Muscle layer of duodenum (tissue), 2 donors: ENCODE data around the gene SPNS3.

Experiments used
- H3K27ac ChIP-seq: one replicate; pipeline ENCODE4 v1.7.0; 2013; ENCODE audit warnings: mild to moderate bottlenecking, low read length
- H3K27me3 ChIP-seq: one replicate; pipeline ENCODE4 v1.7.0; 2013; ENCODE audit warnings: low read depth, mild to moderate bottlenecking, control low read depth, low read length
- H3K36me3 ChIP-seq, 2 donors: one replicate each; pipeline ENCODE4 v1.7.0; 2013; ENCODE audit warnings: low read length in 2 of 2, control low read depth in 1 of 2, mild to moderate bottlenecking in 1 of 2; ENCODE audit not compliant: insufficient read depth in 2 of 2, control insufficient read depth in 1 of 2
- H3K4me1 ChIP-seq, 2 donors: one replicate each; pipeline ENCODE4 v1.7.0; 2013; ENCODE audit warnings: low read length in 2 of 2, mild to moderate bottlenecking in 2 of 2, control low read depth in 1 of 2, moderate library complexity in 1 of 2; ENCODE audit not compliant: insufficient read depth in 2 of 2, control insufficient read depth in 1 of 2
- H3K4me3 ChIP-seq, 2 donors: one replicate each; pipeline ENCODE4 v1.7.0; 2013; ENCODE audit warnings: low read length in 2 of 2, low read depth in 1 of 2, mild to moderate bottlenecking in 1 of 2
- H3K9me3 ChIP-seq, 2 donors: one replicate each; pipeline ENCODE4 v1.7.0; 2013; ENCODE audit warnings: low read length in 2 of 2, control low read depth in 1 of 2, mild to moderate bottlenecking in 1 of 2; ENCODE audit not compliant: control insufficient read depth in 1 of 2
- donor health status: healthy.

The SPNS3 gene

GRCh38 chr17:4507361-4508111, 73.8 kb downstream of the SPNS3 start:
- no peak overlapping the region for H3K27ac ChIP-seq
- H3K4me1 ChIP-seq = peaks cover 0 to 10% of the 10 kb centered on the region in 2 donors
- peaks cover 5% of the 10 kb centered on the region for H3K27me3 ChIP-seq
- H3K4me3 ChIP-seq = no peak overlapping the region
- H3K9me3 ChIP-seq = no peaks in the 10 kb centered on the region
- no peaks in the 10 kb centered on the region for H3K36me3 ChIP-seq

- no peak overlapping the region for H3K4me3 ChIP-seq
- H3K27ac ChIP-seq = no peak overlapping the region
- H3K36me3 ChIP-seq = no peaks in the 10 kb centered on the region
- H3K9me3 ChIP-seq = no peaks in the 10 kb centered on the region
- H3K4me1 ChIP-seq = peaks cover 0 to 10% of the 10 kb centered on the region in 2 donors
- H3K27me3 ChIP-seq = peaks cover 2% of the 10 kb centered on the region
Observed at GRCh38 chr17:4508207-4508606, 74.5 kb downstream of the SPNS3 start.

GRCh38 chr17:4509401-4509800, 75.7 kb downstream of the SPNS3 start:
- H3K4me1 ChIP-seq = peaks cover 0 to 10% of the 10 kb centered on the region in 2 donors
- no peaks in the 10 kb centered on the region for H3K27me3 ChIP-seq
- H3K36me3 ChIP-seq = no peaks in the 10 kb centered on the region
- no peaks in the 10 kb centered on the region for H3K9me3 ChIP-seq
- no peak overlapping the region for H3K4me3 ChIP-seq
- peak overlapping the region; percentile 14 for H3K27ac ChIP-seq

- Histone ChIP-seq H3K27ac (peak overlapping the region; percentile 14), H3K4me1 (peaks cover 0 to 10% of the 10 kb centered on the region in 2 donors), H3K9me3 (no peaks in the 10 kb centered on the region), H3K36me3 (no peaks in the 10 kb centered on the region), H3K27me3 (no peaks in the 10 kb centered on the region), H3K4me3 (no peak overlapping the region)
Observed at GRCh38 chr17:4509923-4510617, 76.3 kb downstream of the SPNS3 start.

- Histone ChIP-seq H3K27ac (no peak overlapping the region), H3K4me3 (no peak overlapping the region), H3K9me3 (no peaks in the 10 kb centered on the region), H3K27me3 (no peaks in the 10 kb centered on the region), H3K4me1 (peaks cover 0 to 10% of the 10 kb centered on the region in 2 donors), H3K36me3 (no peaks in the 10 kb centered on the region)
Observed at GRCh38 chr17:4510618-4510941, 76.8 kb downstream of the SPNS3 start.

- Histone ChIP-seq H3K4me1 (peaks cover 0 to 7% of the 10 kb centered on the region in 2 donors), H3K9me3 (no peaks in the 10 kb centered on the region), H3K4me3 (no peak overlapping the region), H3K27ac (no peak overlapping the region), H3K36me3 (no peaks in the 10 kb centered on the region), H3K27me3 (no peaks in the 10 kb centered on the region)
Observed at GRCh38 chr17:4511199-4511932, 77.6 kb downstream of the SPNS3 start.

GRCh38 chr17:4512156-4513112, 78.7 kb downstream of the SPNS3 start:
- Histone ChIP-seq H3K27me3 (no peaks in the 10 kb centered on the region), H3K27ac (no peak overlapping the region), H3K4me3 (no peak overlapping the region), H3K36me3 (no peaks in the 10 kb centered on the region), H3K4me1 (no peaks in the 10 kb centered on the region), H3K9me3 (no peaks in the 10 kb centered on the region)

- Histone ChIP-seq H3K4me1 (no peaks in the 10 kb centered on the region), H3K9me3 (no peaks in the 10 kb centered on the region), H3K4me3 (no peak overlapping the region), H3K27me3 (no peaks in the 10 kb centered on the region), H3K27ac (no peak overlapping the region), H3K36me3 (no peaks in the 10 kb centered on the region)
Observed at GRCh38 chr17:4513113-4514032, 79.6 kb downstream of the SPNS3 start.

GRCh38 chr17:4514206-4514605, 80.5 kb downstream of the SPNS3 start:
- H3K27ac ChIP-seq = no peak overlapping the region
- no peak overlapping the region for H3K4me3 ChIP-seq
- no peaks in the 10 kb centered on the region for H3K9me3 ChIP-seq
- no peaks in the 10 kb centered on the region for H3K36me3 ChIP-seq
- H3K27me3 ChIP-seq = no peaks in the 10 kb centered on the region
- no peaks in the 10 kb centered on the region for H3K4me1 ChIP-seq

GRCh38 chr17:4514779-4515178, 81.0 kb downstream of the SPNS3 start:
- Histone ChIP-seq H3K4me3 (no peak overlapping the region), H3K27me3 (no peaks in the 10 kb centered on the region), H3K36me3 (no peaks in the 10 kb centered on the region), H3K27ac (no peak overlapping the region), H3K9me3 (no peaks in the 10 kb centered on the region), H3K4me1 (peaks cover 0 to 1% of the 10 kb centered on the region in 2 donors)
